ENCODE data around the gene CARD9.
A peak's percentile ranks its signal among the peaks of the same experiment; 100 is the strongest.
"Not testable (repeated sequence)": the region's sequence is repeated elsewhere in the genome, so short reads cannot be mapped to it uniquely, and the experiment has no call there.

Gene CARD9, protein sequence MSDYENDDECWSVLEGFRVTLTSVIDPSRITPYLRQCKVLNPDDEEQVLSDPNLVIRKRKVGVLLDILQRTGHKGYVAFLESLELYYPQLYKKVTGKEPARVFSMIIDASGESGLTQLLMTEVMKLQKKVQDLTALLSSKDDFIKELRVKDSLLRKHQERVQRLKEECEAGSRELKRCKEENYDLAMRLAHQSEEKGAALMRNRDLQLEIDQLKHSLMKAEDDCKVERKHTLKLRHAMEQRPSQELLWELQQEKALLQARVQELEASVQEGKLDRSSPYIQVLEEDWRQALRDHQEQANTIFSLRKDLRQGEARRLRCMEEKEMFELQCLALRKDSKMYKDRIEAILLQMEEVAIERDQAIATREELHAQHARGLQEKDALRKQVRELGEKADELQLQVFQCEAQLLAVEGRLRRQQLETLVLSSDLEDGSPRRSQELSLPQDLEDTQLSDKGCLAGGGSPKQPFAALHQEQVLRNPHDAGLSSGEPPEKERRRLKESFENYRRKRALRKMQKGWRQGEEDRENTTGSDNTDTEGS

DNA sequence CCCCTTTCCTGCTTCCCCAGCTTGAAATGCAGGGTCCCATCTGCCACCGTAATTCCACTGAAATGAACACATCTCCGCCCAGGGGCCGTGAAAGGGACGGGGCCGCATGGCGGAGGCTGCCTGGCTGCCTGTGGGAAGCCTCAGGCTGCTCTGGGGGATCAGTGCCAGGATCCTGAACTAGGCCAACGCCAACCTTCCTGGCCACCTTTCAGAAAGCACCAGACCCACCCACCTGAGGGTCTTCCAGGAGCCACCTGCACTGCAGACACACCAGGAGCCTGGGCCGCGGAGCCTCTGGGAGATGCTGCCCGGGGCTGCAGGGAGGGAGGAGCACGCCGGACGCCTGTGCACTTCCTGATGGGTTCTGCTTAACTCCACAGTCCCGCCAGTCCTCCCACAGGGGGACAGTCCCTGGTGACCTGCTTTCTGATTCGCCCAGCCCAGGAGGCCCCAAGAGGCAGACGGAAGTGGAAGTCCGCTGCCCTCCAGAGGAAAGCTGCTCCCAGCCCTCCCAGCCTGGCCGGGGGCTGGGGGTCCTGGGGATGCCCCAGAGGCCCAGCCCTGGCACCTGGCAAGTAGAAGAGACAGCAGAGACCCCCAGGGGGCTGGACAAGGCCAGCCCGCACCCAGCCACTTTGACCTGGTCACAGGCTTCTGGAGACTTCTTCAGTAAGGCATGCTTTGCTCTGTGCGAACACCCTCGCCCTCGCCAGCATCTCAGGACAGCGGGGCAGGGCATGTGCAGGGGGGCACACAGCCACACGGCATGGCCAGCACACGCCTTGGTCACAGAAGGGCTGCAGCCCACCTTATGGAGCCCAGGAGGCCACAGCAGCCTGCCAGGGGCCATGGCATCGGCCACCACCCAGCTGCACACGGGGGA, at the start of gene CARD9:
Gene CARD9, minus strand, starts transcription at position 370 of the 883 bp plus-strand sequence. CDS start 1,591 bp downstream, outside the sequence.
- peak in 22 of 51 donors; percentile 13 to 52 (median 31) for DNase-seq

DNA sequence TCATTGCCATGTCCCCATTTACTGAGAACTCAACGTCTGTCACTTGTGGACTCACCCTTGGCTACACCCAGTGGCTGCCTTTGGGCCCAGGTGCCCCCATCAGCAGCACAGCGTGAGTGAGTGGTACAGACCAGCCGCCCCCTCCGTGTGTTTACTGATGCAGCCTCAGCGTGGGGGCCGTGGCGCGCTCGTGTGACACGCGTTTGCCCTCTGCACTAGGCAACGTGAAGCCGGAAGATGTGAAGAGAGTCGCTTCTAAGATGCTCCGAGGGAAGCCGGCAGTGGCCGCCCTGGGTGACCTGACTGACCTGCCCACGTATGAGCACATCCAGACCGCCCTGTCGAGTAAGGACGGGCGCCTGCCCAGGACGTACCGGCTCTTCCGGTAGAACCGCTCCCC, 49.4 kb upstream of the CARD9 start:
- no peak for DNase-seq

DNA sequence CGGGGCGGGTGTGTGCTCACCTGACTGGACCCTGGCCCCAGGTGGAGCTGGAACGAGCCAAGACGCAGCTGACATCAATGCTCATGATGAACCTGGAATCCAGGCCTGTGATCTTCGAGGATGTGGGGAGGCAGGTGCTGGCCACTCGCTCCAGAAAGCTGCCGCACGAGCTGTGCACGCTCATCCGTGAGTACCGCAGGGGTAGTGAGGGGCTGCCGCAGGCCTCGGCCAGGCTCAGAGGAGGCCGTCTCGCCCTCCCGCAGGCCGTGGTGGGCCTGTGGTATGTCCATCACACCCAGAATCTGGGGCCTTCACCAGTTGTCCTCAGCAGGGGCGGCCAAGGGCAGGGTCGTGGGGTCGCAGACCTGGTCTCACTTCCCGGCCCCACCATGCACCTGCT, 48.3 kb upstream of the CARD9 start:
- DNase-seq = no peak

DNA sequence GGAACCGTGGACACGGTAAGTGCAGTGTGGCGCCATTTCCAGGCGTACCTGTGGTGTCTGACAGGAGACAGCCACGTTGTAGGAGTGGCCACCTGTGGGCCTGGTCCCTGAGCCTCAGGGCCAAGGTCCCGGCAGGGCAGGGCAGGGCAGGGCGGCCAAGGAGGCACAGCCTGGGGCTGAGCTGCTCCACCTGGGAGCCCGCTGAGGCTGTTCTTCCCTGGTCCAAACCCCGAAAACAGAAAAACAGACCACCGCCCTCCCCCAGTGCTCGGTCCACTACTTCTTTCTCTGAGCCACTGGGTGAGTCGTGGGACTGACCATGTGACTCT, 45.6 kb upstream of the CARD9 start:
- no peak for DNase-seq

DNA sequence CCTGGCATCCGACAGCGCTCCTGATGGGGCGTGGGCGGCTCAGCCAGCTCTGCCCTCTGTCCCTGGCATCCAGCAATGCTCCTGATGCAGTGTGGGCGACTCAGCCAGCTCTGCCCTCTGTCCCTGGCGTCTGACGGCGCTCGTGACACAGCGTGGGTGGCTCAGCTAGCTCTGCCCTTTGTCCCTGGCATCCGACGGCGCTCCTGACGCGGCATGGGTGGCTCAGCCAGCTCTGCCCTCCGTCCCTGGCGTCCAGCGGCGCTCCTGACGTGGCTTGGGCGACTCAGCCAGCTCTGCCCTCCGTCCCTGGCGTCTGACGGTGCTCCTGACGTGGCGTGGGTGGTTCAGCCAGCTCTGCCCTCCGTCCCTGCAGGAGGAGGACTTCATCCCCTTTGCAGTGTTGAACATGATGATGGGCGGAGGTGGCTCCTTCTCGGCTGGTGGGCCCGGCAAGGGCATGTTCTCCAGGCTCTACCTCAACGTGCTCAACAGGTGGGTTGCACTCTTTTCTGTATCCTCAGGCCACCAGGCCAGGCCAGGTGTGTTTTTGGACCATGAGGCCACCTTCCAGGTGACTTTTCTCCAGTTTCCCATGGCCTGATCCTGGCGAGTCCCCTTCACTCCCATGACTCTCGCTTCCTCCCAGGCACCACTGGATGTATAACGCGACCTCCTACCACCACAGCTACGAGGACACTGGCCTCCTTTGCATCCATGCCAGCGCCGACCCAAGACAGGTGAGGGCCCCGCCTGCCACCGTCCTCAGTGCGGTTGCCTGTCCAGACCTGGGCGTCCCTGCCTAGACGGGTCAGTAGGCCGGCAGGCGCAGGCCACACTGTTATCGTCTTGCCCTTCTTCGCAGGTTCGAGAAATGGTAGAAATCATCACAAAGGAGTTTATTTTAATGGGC, 45.0 kb upstream of the CARD9 start:
- no peak for DNase-seq

DNA sequence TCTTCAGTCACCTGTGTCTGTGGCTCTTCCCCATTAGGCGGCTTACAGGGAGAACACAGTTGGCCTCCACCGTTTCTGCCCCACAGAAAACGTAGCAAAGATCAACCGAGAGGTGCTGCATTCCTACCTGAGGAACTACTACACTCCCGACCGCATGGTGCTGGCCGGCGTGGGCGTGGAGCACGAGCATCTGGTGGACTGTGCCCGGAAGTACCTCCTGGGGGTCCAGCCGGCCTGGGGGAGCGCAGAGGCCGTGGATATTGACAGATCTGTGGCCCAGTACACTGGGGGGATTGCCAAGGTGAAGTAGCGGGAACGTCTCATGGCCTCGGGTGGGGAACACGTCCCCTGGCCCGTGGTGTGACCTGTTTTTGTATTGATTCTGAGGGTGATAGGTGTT, 43.4 kb upstream of the CARD9 start:
- DNase-seq = no peak

DNA sequence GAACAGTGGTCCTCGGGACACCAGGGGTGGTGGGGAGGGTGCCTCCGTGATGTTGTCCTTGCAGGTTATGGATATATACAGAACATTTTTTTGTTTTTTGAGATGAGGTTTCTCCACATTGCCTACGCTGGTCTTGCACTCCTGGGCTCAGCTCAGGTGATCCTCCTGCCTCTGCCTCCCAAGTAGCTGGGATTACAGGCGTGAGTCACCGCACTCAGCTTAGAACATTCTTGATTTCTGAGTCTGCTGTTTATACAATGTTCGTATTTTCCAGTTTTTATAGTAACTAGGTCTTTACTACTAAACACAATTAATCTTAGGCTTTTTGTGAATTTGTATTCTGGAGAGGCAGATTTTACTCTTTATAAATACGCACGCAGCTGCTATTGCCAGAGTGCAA, 43.0 kb upstream of the CARD9 start:
- no peak for DNase-seq

DNA sequence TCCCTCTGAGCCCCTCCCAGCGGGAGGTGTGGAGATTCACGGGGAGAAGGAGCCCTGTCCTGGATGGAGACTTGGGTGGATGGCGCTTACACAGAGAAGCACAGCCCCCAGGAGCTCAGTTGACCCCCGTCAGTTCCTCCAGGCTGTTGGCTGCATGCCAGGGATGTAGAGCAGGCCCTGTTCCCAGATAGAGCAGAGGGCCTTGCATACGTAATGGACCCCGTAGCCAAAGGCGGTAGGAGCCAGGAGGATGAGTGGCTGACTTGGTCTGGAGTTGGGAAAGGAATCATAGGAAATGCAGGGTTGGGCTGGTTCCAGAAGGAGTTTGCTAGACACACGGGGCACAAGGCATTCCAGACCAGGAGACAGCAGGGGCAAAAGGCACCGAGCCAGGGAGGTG, 39.5 kb upstream of the CARD9 start:
- DNase-seq = peak in 17 of 51 donors; percentile 4 to 44 (median 22)

DNA sequence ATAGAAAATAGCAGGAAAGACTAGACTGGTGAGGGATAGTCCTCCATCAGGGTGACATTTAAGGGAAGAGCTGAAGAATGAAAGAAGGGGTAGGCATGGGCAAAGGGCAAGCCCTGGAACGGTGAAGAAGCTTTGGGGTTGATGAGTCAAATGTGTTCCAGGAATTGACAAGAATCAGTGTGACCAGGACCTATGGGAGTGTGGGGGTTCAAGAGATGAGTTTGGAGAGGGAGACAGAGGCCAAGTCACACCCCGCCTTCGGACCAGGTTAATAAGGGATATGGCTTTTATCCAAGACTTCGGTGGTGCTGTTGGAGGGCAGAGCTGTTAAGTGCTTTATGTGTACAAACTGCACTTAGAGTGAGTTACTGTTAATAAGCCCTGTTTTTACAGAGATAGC, 37.9 kb upstream of the CARD9 start:
- DNase-seq = no peak

DNA sequence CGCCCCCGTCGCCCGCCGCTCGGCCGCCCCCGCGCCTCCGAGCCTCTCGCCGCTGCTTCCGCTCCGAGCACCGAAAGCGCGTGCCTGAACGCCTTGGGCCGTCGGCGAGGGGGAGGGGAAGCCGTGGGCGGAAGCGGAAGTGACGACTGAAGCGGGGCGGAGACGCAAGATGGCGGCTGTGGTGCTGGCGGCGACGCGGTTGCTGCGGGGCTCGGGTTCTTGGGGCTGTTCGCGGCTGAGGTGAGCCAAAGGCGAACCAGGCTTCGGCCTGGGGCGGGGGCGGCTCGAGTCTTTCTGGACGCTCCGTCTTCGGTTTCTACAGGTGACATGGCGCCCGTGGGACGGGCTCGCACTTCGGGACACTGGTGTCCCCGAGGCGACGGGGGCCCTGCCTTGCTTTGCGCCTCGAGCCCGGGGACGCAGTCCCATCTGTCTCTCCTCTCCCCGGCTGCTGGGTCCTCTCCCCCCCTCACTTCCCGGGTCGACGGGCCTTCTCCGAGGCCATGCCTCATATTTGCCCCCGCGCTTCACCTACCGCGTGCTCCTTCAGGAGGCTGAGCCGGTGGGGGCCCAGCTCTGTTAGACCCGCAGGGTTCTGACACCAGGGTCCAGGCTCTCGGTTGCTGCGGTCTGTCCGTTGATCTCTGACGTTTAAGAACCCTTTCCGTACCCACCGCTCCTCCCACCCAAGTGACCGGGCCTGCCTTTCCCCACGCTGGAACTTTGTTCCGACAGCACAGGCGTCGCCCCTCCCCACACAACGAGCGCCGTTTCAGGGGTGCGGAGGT, 37.2 kb upstream of the CARD9 start, which contains the start of the genes ENTR1 and PMPCA:
Gene ENTR1, minus strand, starts transcription at position 115 of the 788 bp plus-strand sequence. CDS start 217 bp downstream, outside the sequence.
Gene PMPCA, plus strand, starts transcription at position 159 of the 788 bp plus-strand sequence. Its CDS starts 11 bp downstream, at position 170.
- peak; percentile 43 to 93 (median 81) for DNase-seq

DNA sequence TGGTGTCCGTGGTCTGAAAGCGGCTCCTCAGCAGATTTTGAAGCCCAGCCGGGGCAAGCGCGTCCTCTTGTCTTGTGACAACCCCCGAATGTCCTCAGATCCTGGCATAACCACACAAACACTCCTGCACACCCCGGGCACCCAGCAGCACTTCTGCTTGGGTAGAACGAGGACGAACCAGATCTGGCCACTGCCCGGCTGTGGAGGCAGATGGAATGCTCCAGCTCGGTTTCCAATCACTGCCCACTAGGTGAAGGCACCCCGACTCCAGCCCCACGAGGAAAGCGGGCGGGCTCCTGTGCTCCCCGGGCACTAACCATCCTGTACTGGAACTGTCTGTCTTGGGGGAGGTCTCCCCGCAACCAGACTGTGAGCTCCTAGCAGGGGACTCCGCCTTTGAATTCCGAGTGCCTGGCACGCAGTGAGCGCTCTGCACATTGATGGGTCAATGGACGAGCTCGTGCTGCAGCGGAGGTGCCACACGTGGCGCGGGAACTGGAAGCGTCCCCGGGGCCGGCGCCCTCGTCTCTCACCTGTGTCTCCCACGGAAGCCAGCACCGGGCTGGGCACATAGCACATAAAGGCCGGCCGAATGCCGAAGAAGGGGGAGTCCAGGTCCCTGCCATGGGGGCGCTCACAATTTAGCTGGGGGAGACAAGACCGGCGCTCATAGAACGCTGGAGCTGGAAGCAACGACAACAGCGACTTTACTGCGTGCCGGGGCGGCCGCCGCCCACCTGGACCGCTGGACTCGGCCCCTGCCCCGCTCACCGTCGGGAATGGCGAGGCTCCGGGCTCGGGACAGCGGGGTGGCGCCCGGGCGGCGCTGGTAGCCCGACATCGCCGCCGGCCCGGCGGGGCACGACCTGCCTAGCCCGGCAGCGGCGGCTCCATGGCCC, 36.3 kb upstream of the CARD9 start:
- peak in 22 of 51 donors; percentile 6 to 68 (median 27) for DNase-seq

DNA sequence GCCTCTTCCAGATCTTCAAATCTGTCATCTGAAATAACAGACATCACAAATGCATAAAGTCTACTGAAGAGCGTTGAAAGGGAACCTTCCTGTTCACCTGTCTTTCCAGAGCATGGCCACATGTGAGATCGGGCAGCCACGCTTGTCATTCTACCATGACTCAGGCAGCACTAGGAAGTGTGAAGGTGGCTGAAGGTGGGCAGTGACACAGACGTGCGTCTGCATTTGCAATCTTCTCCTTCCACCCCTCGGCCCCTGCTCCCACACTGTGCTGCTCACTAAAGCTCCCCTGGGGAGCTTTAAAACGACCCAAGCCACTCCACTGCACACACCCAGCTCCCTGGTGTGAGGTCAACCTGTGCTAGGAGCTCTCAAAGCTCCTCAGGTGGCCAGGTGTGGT, 34.4 kb upstream of the CARD9 start:
- DNase-seq = no peak

DNA sequence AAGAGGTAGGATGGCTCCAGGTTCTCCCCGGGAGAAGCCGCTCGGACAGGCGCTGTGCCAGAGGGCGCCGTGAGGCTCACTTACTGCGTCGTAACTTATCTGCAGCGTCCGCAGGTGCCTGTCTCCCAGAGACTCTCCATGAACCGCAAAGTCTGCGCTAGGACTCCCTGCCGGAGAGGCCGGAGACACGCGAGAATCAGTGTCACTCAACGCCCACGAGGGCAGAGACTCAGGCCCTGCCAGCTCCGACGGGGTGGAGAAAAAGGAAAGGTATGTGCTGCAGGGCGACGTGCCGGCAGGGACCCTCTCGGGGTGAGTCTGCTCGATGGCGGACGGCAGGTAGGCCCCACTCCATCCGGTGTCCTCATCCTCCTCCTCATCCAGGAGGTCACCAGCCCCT, 33.6 kb upstream of the CARD9 start:
- not testable (repeated sequence) for DNase-seq

DNA sequence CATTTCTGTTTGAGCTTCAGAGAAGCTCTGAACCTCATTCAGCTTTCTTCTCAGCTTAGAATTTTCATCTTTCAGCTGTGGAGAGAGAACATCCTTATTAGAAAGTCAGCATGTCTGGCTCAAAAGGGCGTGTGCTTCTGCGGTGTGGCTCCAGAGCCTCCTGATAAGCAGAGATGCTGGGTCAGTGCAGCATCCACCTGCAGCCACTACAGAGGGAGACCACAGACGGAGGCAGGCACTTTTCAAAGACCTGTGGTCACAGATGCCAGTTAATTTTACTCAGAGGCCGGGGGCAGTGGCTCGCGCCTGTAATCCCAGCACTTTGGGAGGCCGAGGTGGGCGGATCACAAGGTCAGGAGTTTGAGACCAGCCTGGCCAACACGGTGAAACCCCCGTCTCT, 32.4 kb upstream of the CARD9 start:
- not testable (repeated sequence) for DNase-seq

DNA sequence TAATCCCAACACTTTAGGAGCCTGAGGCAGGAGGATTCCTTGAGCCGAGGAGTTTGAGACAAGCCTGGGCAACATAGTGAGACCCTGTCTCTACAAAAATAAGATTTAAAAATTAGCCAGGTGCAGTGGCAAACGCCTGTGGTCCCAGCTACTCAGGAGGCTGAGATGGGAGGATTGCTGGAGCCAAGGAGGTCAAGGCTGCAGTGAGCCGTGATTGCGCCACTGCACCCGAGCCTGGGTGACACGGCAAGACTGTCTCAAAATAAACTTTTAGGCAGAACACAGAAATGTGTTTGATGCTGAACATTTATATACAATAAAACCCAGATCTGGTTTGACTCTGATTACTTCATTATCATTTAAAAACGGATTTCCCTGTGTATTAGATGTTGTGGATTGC, 32.0 kb upstream of the CARD9 start:
- no peak for DNase-seq

DNA sequence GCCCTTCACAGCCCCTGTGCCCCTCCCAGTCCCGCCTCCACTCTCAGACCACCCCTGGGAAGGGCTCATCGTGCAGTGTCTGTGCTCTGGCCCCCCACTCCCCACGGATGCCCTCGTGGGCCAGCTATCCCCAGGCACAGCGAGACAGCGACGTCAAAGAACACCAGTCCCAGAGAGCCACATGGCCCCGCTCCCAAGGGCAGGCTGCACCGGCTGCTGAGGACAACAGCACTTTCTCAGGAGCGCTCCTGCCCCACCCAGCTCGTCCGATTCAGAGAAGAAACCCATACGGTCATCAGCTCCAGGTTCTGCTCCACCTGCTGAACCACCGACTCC, 31.3 kb upstream of the CARD9 start:
- no peak for DNase-seq

DNA sequence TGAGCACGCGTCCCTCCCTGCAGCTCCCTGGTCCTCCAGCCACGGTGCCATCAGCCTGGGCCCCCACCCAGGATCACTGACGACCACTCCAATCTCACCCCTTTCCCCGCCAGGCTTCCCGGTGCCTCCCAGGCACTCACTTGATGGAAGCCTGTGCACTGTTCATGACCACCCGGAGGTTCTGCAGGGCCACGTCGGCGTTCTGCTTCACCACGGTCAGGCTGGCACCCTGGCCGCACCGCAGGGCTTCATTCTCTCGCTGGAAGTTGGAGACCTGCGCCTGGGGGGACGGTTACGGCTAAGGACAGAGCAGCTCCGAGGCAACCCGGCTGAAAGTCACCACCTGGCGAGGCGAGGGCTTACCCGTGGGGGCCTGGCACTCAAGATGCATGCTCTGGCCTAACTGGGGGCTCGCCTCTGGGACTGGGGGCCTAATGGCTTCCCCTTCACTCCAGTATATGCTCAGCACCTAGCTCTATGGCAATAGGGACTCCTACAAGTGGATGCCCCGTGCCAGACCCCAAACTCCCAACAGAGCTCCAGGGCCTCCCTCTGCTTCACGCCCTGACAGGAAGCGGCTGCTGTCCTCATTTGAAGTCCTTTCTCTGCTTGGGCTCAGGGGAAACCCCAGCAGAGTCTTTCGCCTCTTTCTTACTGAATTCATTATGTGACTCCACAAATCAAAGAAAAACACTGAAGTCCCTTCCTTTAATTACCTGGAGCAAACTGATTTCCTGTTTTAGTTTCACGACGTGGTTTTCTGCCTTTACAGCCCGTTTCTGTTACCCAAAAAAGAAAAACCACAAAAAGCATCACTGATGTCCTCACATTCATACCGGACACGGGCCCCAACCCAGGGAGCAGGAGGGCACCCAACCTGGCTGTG, 30.7 kb upstream of the CARD9 start:
- DNase-seq = no peak

DNA sequence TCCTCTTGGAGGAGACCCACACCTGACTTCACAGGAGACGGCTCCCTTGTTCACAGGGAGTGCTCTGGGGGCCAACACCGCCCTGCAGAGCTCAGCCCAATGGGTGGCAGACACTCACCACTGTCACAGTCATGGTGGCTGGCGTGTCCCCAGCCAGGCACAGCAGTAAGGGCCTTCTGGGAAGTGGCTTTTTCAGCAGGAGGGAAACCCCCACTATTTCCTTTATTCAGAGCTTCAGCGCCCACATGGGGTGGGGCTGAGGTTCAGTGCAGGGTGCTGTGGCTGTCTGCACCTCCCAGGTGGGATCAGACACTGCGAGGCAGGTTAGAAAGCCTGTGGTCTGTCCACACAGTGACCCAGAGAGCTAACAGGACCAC, 30.1 kb upstream of the CARD9 start:
- DNase-seq = no peak
